GM12891 (cell line): ENCODE data around the gene PTGER2.

Experiments
- PAX5 ChIP-seq: IDR thresholded peaks from 2 replicates; pipeline ENCODE4 v1.6.1; 2011; ENCODE audit warnings: low read length, moderate library complexity, mild to moderate bottlenecking; ENCODE audit not compliant: insufficient read depth, severe bottlenecking
- POLR2A ChIP-seq: IDR thresholded peaks from 2 replicates; pipeline ENCODE4 v1.6.1; 2011; ENCODE audit warnings: low read depth, low read length, control low read depth
- TAF1 ChIP-seq: IDR thresholded peaks from 2 replicates; pipeline ENCODE4 v1.6.1; 2011; ENCODE audit warnings: low read depth, low read length, control low read depth

DNA sequence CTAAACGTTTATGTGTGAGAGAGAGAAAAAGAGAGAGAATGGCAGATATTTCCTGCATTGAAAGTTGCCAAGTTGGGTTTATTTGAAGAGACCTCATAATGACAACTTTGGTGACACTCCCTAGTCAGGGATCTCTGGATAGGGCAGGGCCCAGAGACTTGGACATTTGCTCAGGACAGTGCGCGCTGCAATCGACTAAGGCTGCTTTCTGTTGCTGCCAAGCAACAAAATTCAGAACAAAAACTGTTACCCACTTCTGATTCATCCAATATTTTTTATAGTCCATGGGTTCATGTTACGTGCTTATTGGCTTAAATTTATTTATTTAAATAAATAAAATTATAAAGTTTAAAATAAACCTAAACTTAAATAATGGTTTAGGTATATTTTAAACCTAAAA, 34.2 kb downstream of the PTGER2 start:
- no peak for TF ChIP-seq POLR2A
- TF ChIP-seq PAX5 = no peak
- no peak for TF ChIP-seq TAF1
